ENCODE data around the gene RABGAP1L.

Gene RABGAP1L

DNA sequence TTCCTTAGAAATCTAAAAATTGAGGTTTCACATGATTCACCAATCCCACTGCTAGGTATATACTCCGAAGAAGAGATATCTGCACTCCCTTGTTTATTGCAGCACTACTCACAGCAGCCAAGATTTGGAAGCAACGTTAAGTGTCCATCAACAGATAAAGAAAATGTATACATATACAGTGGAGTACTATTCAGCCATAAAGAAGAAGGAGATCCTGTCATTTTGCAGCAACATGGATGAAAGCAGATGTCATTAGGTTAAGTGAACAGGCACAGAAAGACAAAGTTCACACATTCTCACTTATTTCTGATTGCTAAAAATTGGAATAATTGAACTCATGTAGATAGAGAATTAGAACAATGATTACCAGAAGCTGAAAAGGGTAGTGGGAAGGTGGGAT, 56.4 kb downstream of the RABGAP1L start:
- TF ChIP-seq, protein P1, sequence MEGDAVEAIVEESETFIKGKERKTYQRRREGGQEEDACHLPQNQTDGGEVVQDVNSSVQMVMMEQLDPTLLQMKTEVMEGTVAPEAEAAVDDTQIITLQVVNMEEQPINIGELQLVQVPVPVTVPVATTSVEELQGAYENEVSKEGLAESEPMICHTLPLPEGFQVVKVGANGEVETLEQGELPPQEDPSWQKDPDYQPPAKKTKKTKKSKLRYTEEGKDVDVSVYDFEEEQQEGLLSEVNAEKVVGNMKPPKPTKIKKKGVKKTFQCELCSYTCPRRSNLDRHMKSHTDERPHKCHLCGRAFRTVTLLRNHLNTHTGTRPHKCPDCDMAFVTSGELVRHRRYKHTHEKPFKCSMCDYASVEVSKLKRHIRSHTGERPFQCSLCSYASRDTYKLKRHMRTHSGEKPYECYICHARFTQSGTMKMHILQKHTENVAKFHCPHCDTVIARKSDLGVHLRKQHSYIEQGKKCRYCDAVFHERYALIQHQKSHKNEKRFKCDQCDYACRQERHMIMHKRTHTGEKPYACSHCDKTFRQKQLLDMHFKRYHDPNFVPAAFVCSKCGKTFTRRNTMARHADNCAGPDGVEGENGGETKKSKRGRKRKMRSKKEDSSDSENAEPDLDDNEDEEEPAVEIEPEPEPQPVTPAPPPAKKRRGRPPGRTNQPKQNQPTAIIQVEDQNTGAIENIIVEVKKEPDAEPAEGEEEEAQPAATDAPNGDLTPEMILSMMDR (IDR thresholded peaks at IDR 0.05; ENCODE audit: low read depth, low read length), result no peak
- no peak overlapping the region for H3K4me3 ChIP-seq (ENCODE audit: low read depth, low read length)

DNA sequence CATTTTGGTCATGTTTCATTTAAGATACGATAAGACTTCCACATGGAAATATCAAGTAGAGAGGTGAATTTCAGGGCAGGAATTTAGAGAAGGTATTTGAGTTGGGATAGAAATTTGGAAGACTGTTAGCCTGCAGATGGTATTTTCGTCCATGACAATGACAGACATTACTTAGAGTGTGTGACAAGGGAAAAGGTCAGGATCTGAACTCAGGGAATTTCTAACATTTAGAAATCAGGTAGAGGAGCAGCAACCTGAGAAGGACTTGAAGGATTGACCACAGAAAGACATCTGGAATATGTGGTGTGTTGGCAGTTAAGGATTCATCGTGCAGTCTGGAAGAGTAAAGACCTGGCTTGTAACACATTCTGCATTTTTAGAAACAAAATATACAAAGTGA, 57.9 kb downstream of the RABGAP1L start:
- TF ChIP-seq, protein P1 (IDR thresholded peaks at IDR 0.05; ENCODE audit: low read depth, low read length), result no peak

DNA sequence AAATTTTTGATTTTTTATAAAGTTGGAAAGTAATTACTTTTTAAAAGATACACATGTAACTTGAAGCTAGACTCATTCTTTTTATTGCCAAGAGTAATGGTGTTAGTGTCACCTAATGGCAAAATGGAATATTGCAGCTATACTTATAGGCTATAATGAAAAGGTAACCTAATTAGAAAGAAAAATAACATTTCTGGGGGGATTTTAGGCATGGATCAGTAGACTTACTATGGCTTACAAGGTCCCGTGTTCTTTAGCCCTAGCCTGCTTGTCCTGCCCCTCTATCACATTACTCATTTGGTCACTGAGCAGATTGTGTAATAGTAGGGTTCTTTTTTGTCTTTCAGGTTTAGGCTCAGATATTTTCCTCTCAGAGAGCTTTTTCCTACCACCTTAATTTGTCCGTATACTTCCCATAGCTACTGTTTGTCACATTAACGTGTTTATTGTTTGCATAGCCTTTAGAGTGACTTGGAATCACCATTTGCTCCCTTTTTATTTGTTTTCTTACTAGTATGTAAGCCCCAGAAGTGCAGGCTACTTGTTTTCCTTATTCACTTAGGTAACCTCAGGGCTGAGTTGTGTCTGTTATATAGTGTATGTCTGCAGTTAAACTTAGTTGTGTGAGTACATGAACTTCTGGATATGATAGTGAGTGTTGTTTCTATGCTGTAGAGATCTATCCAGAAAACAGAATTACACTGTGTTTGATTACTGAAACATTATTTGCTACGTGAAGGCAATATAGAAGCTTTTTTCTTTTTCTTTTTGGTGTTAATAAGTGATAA, 58.7 kb downstream of the RABGAP1L start:
- no peak overlapping the region for H3K4me3 ChIP-seq (ENCODE audit: low read depth, low read length)
- TF ChIP-seq, protein P1 (IDR thresholded peaks at IDR 0.05; ENCODE audit: low read depth, low read length), result peak; percentile 46; the same call in 1 of the 2 replicates

More for the DNA sequence above, 57.9 kb downstream of the RABGAP1L start:
- no peak overlapping the region for H3K4me3 ChIP-seq (ENCODE audit: low read depth, low read length)

- TF ChIP-seq, protein P1 (IDR thresholded peaks at IDR 0.05; ENCODE audit: low read depth, low read length), result no peak
- no peak overlapping the region for H3K4me3 ChIP-seq (ENCODE audit: low read depth, low read length)
Measured at GRCh38 chr1:174218983-174219382, 59.7 kb downstream of the RABGAP1L start.

DNA sequence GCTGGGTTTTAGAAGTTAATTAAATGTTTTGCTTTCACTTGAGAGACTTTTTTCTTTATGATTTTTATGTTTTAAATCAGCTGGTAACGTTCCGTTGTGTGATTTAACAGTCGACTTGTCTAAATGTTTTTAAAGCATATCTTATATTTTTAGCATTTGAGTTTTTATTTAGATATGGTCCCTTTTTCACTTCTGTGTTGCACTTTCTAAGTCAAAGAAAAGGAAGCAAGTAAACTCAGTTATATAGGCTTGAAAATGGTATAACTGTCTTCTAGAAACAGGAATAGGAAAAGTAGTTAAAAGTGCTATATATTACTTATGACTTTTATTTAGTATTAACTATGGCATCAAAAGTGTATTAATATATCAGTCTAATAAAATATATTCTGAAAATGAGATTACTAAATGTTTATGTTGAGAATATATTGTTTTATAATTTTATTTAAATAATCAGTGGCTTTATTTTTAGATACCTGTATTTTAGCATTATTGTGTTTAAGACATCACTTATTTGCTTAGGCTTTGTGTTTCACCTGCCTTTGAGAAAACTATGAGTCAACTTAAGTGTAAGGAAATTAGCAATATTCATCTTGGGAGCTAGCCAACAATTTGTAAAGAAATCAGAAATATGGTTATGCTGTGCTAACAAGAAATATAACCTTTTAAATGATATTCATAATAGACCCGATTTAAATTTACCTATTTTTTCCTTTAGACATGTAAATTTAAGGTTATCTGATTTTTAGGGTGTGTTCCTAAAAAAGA, 60.5 kb downstream of the RABGAP1L start:
- no peak overlapping the region for H3K4me3 ChIP-seq (ENCODE audit: low read depth, low read length)
- TF ChIP-seq, protein P1 (IDR thresholded peaks at IDR 0.05; ENCODE audit: low read depth, low read length), result no peak

DNA sequence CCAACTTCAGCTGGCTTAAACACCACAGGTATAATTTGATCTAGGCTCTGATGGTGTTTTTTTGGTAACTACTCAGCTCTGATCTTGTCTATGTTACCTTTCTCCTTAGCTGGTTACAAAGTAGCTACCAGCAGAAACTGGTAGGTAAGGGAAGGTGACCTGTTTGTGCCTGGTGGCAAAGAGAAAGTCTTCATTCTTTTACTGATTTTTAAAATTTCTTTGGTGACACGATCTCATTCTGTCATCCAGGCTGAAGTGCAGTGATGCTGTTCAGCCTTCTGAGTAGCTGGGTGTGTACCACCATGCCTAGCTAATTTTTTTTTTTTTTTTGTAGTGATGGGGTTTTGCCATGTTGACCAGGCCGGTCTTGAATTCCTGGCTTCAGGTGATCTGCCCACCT, 62.4 kb downstream of the RABGAP1L start:
- TF ChIP-seq, protein P1 (IDR thresholded peaks at IDR 0.05; ENCODE audit: low read depth, low read length), result no peak
- H3K4me3 ChIP-seq (ENCODE audit: low read depth, low read length), result no peak overlapping the region

All from WI38 (cell line).